GM23338 (cell line): ENCODE results near the gene SLFN13. TPM values are rescaled to one million over a fixed set of nuclear protein-coding genes. Genes with fewer than 3 reads are reported as not detected.

Source experiments
- ATAC-seq: fragments of 200-7000 bp; cut with Tn5 transposase; 3 replicates; pipeline ENCODE4 v1.9.1; 2020
- DNase-seq: peaks from one replicate; pipeline ENCODE4 v3.0.0-alpha.2; 2015; ENCODE audit warnings: low spot score
- H2AFZ ChIP-seq: fragments of 200-600 bp; sonication (generic); 2 replicates; pipeline ENCODE4 v1.8.0; 2016; ENCODE audit warnings: antibody characterized with exemption, mild to moderate bottlenecking, moderate library complexity
- H3F3A ChIP-seq: fragments of 200-600 bp; sonication (generic); replicated peaks from 2 replicates; pipeline ENCODE4 v1.8.0; 2017; ENCODE audit warnings: antibody characterized with exemption, mixed run types, low read depth
- H3K27ac ChIP-seq: fragments of 200-600 bp; sonication (generic); 2 replicates; pipeline ENCODE4 v1.6.1; 2016; ENCODE audit warnings: low read depth
- H3K27me3 ChIP-seq: fragments of 200-600 bp; sonication (generic); 2 replicates; pipeline ENCODE4 v1.8.0; 2016; ENCODE audit warnings: mild to moderate bottlenecking, mixed run types, moderate library complexity; ENCODE audit not compliant: insufficient read depth
- H3K36me3 ChIP-seq: fragments of 200-600 bp; sonication (generic); 2 replicates; pipeline ENCODE4 v1.8.0; 2016; ENCODE audit warnings: mild to moderate bottlenecking; ENCODE audit not compliant: insufficient read depth
- H3K4me1 ChIP-seq: fragments of 200-600 bp; sonication (generic); 2 replicates; pipeline ENCODE4 v1.8.0; 2016; ENCODE audit warnings: mild to moderate bottlenecking, moderate library complexity; ENCODE audit not compliant: insufficient read depth
- H3K4me2 ChIP-seq: fragments of 200-600 bp; sonication (generic); 2 replicates; pipeline ENCODE4 v1.7.1; 2017; ENCODE audit warnings: mixed run types
- H3K4me3 ChIP-seq: fragments of 200-600 bp; sonication (generic); 2 replicates; pipeline ENCODE4 v1.6.1; 2016; ENCODE audit warnings: mixed run types
- H3K79me2 ChIP-seq: fragments of 200-600 bp; sonication (generic); replicated peaks from 2 replicates; pipeline ENCODE4 v1.8.0; 2017; ENCODE audit warnings: mild to moderate bottlenecking; ENCODE audit not compliant: insufficient read depth
- H3K9me2 ChIP-seq: fragments of 200-600 bp; sonication (generic); 2 replicates; pipeline ENCODE4 v1.8.0; 2017; ENCODE audit not compliant: insufficient read depth
- H4K20me1 ChIP-seq: fragments of 200-600 bp; sonication (generic); replicated peaks from 2 replicates; pipeline ENCODE4 v1.8.0; 2017; ENCODE audit warnings: mild to moderate bottlenecking; ENCODE audit not compliant: insufficient read depth
- H3K27ac Mint-ChIP-seq: 2 replicates; pipeline ENCODE4 v1.8.0; 2020; ENCODE audit warnings: inconsistent platforms, mild to moderate bottlenecking, moderate library complexity, mixed read lengths
- H3K27me3 Mint-ChIP-seq: 3 replicates; pipeline ENCODE4 v1.8.0; 2022; ENCODE audit warnings: low read depth, mild to moderate bottlenecking, moderate library complexity, mixed read lengths, inconsistent platforms; ENCODE audit not compliant: insufficient read depth, poor library complexity
- H3K36me3 Mint-ChIP-seq: 3 replicates; pipeline ENCODE4 v1.8.0; 2021; ENCODE audit warnings: low read depth, mild to moderate bottlenecking, inconsistent platforms, moderate library complexity, mixed read lengths
- H3K4me1 Mint-ChIP-seq: 3 replicates; pipeline ENCODE4 v1.8.0; 2020; ENCODE audit warnings: mild to moderate bottlenecking, inconsistent platforms, mixed read lengths
- H3K4me3 Mint-ChIP-seq: 3 replicates; pipeline ENCODE4 v1.8.0; 2021; ENCODE audit warnings: moderate library complexity, mild to moderate bottlenecking, inconsistent platforms, mixed read lengths
- H3K9me3 Mint-ChIP-seq: 3 replicates; pipeline ENCODE4 v1.8.0; 2020; ENCODE audit warnings: moderate library complexity, mild to moderate bottlenecking, inconsistent platforms, mixed read lengths
- ETS1 ChIP-seq: IDR thresholded peaks from 2 replicates; pipeline ENCODE4 v1.6.1; 2016; ENCODE audit warnings: antibody characterized with exemption
- EZH2phosphoT487 ChIP-seq: fragments of 200-600 bp; sonication (generic); IDR thresholded peaks from one replicate; pipeline ENCODE4 v1.8.1; 2018; ENCODE audit warnings: antibody characterized with exemption; ENCODE audit not compliant: unreplicated experiment
- NANOG ChIP-seq: IDR thresholded peaks from 2 replicates; pipeline ENCODE4 v1.6.1; 2016; ENCODE audit warnings: antibody characterized with exemption, borderline replicate concordance
- REST ChIP-seq: IDR thresholded peaks from one replicate; pipeline ENCODE4 v1.6.1; 2018; ENCODE audit warnings: antibody characterized with exemption; ENCODE audit not compliant: unreplicated experiment
- ZNF114 ChIP-seq: fragments of 250-450 bp; sonication (Bioruptor Pico); IDR thresholded peaks from 2 replicates; pipeline ENCODE4 v1.5.0; 2020; ENCODE audit warnings: mild to moderate bottlenecking, moderate library complexity
- ZNF462 ChIP-seq: fragments of 250-450 bp; sonication (Bioruptor Pico); IDR thresholded peaks from 2 replicates; pipeline ENCODE4 v1.5.0; 2020; ENCODE audit warnings: mild to moderate bottlenecking, moderate library complexity
- polyA plus RNA-seq: library from polyadenylated mRNA; unstranded; fragments of >200 nt; fragmentation: Nextera tagmentation; extraction: Ambion mirVana; gene quantifications from 2 replicates; pipeline ENCODE4 v1.2.1, GENCODE V29; 2016
- total RNA-seq: library from RNA; depleted of rRNA; stranded (reverse); fragments of >200 nt; shearing (Covaris generic); gene quantifications from 2 replicates; pipeline ENCODE4 v1.2.3, GENCODE V29; 2014

SLFN13 gene
- total and polyA plus RNA-seq, 2 experiments from 2014 or later: 1.0 to 3.1 TPM

GRCh38 chr17:35477248-35477647 is 28.7 kb upstream of the SLFN13 start:
- no peaks in the 10 kb centered on the region for H3K36me3 ChIP-seq
- no peak overlapping the region for H2AFZ ChIP-seq
- Mint-ChIP-seq H3K27ac (no peak overlapping the region), H3K4me1 (no peaks in the 10 kb centered on the region), H3K9me3 (no peaks in the 10 kb centered on the region), H3K36me3 (no peaks in the 10 kb centered on the region), H3K4me3 (no peak overlapping the region), H3K27me3 (peaks cover 12% of the 10 kb centered on the region)
- peaks cover 93% of the 10 kb centered on the region for H3K27me3 ChIP-seq
- H3K27ac ChIP-seq: no peak overlapping the region
- ATAC-seq: no peak
- no peak for TF ChIP-seq EZH2phosphoT487
- no peak for TF ChIP-seq REST
- no peak overlapping the region for H3K4me2 ChIP-seq
- H4K20me1 ChIP-seq: no peaks in the 10 kb centered on the region
- no peak overlapping the region for H3K4me3 ChIP-seq
- no peaks in the 10 kb centered on the region for H3F3A ChIP-seq
- H3K9me2 ChIP-seq: no peaks in the 10 kb centered on the region
- H3K4me1 ChIP-seq: no peaks in the 10 kb centered on the region
- H3K79me2 ChIP-seq: no peaks in the 10 kb centered on the region
- no peak for DNase-seq

GRCh38 chr17:35476283-35476820 is 27.8 kb upstream of the SLFN13 start:
- no peaks in the 10 kb centered on the region for H3K36me3 ChIP-seq
- Mint-ChIP-seq H3K36me3 (no peaks in the 10 kb centered on the region), H3K4me1 (no peaks in the 10 kb centered on the region), H3K9me3 (no peaks in the 10 kb centered on the region), H3K4me3 (no peak overlapping the region), H3K27me3 (peaks cover 9% of the 10 kb centered on the region), H3K27ac (no peak overlapping the region)
- no peak for DNase-seq
- no peak overlapping the region for H3K4me2 ChIP-seq
- no peak overlapping the region for H2AFZ ChIP-seq
- no peak for ATAC-seq
- no peak overlapping the region for H3K4me3 ChIP-seq
- H3F3A ChIP-seq: no peaks in the 10 kb centered on the region
- no peaks in the 10 kb centered on the region for H3K4me1 ChIP-seq
- H3K27ac ChIP-seq: no peak overlapping the region
- H3K79me2 ChIP-seq: no peaks in the 10 kb centered on the region
- no peaks in the 10 kb centered on the region for H3K9me2 ChIP-seq
- no peak for TF ChIP-seq ZNF114 (CRISPR knock-in tag)
- H4K20me1 ChIP-seq: no peaks in the 10 kb centered on the region
- H3K27me3 ChIP-seq: peaks cover 94% of the 10 kb centered on the region

GRCh38 chr17:35468475-35468874 is 19.9 kb upstream of the SLFN13 start:
- H3K27ac Mint-ChIP-seq: no peak overlapping the region
- no peaks in the 10 kb centered on the region for H3K36me3 ChIP-seq
- no peak overlapping the region for H3K4me3 ChIP-seq
- no peaks in the 10 kb centered on the region for H3K4me1 Mint-ChIP-seq
- H3K4me2 ChIP-seq: no peak overlapping the region
- no peak overlapping the region for H2AFZ ChIP-seq
- DNase-seq (no peak), ATAC-seq (no peak)
- no peak overlapping the region for H3K4me3 Mint-ChIP-seq
- H3K9me3 Mint-ChIP-seq: no peaks in the 10 kb centered on the region
- no peaks in the 10 kb centered on the region for H3F3A ChIP-seq
- no peak overlapping the region for H3K27ac ChIP-seq
- peaks cover 82% of the 10 kb centered on the region for H3K27me3 ChIP-seq
- H3K79me2 ChIP-seq: no peaks in the 10 kb centered on the region
- peaks cover 6% of the 10 kb centered on the region for H3K27me3 Mint-ChIP-seq
- H4K20me1 ChIP-seq: no peaks in the 10 kb centered on the region
- H3K4me1 ChIP-seq: no peaks in the 10 kb centered on the region
- no peaks in the 10 kb centered on the region for H3K36me3 Mint-ChIP-seq
- no peaks in the 10 kb centered on the region for H3K9me2 ChIP-seq
- TF ChIP-seq NANOG: no peak
- TF ChIP-seq ETS1: no peak
- no peak for TF ChIP-seq ZNF462
